GM15510 (cell line): Measurements from ENCODE around the gene IMPA2.
A peak's percentile ranks its signal among the peaks of the same experiment; 100 is the strongest.

Experiments used
- POLR2A ChIP-seq: IDR thresholded peaks from 3 replicates; pipeline ENCODE4 v1.6.1; 2011; ENCODE audit warnings: borderline replicate concordance; ENCODE audit not compliant: insufficient read length; ENCODE audit errors: extremely low read depth

Gene IMPA2

GRCh38 chr18:11981543-11982366, 448 bp downstream of the IMPA2 start:
- TF ChIP-seq POLR2A: peak; percentile 67

GRCh38 chr18:11982981-11983380, 1.7 kb downstream of the IMPA2 start:
- no peak for TF ChIP-seq POLR2A

GRCh38 chr18:11983592-11983991, 2.3 kb downstream of the IMPA2 start:
- TF ChIP-seq POLR2A: no peak

- TF ChIP-seq POLR2A: no peak
Observed at GRCh38 chr18:11984091-11984490, 2.8 kb downstream of the IMPA2 start.

GRCh38 chr18:11985586-11985985, 4.3 kb downstream of the IMPA2 start:
- no peak for TF ChIP-seq POLR2A

- no peak for TF ChIP-seq POLR2A
Observed at GRCh38 chr18:11986061-11986460, 4.8 kb downstream of the IMPA2 start.

GRCh38 chr18:11987527-11987926, 6.2 kb downstream of the IMPA2 start:
- TF ChIP-seq POLR2A: no peak

GRCh38 chr18:11989174-11989573, 7.9 kb downstream of the IMPA2 start:
- no peak for TF ChIP-seq POLR2A

- TF ChIP-seq POLR2A: no peak
Observed at GRCh38 chr18:11989966-11990380, 8.7 kb downstream of the IMPA2 start.

GRCh38 chr18:11990539-11990938, 9.2 kb downstream of the IMPA2 start:
- TF ChIP-seq POLR2A: no peak

GRCh38 chr18:11991021-11991795, 9.9 kb downstream of the IMPA2 start:
- no peak for TF ChIP-seq POLR2A

- no peak for TF ChIP-seq POLR2A
Observed at GRCh38 chr18:11992096-11992790, 10.9 kb downstream of the IMPA2 start.

- no peak for TF ChIP-seq POLR2A
Observed at GRCh38 chr18:11993264-11993916, 12.1 kb downstream of the IMPA2 start.

GRCh38 chr18:11994336-11994702, 13.0 kb downstream of the IMPA2 start:
- no peak for TF ChIP-seq POLR2A
